GM19351 (cell line): ENCODE data around the gene MAP7.

Experiments used
- ATAC-seq: cut with Tn5 transposase; IDR thresholded peaks from one replicate; pipeline ENCODE4 v1.9.1; 2021; ENCODE audit warnings: mild to moderate bottlenecking, moderate library complexity; ENCODE audit not compliant: unreplicated experiment

The MAP7 gene

GRCh38 chr6:136344420-136344819, 205.8 kb downstream of the MAP7 start:
- ATAC-seq = no peak

DNA sequence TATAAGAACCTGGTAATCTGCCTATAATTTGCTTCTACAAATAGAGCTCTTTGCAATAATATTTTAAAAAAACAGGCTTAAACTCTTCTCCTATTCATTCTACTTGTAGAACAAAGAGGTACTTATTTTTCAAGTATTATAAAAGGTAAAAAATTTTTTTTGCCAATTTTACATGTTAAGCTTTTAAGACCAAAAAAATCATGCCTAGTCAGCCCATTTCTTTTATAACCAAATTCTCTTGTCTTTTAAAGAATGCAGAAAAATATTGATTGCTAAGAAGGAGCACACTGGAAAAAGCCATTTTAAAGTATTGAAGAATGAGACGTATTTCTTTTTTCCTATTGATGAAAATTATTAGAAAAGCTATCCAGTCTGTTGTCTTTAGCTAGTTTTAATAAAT, 206.5 kb downstream of the MAP7 start:
- ATAC-seq = no peak

DNA sequence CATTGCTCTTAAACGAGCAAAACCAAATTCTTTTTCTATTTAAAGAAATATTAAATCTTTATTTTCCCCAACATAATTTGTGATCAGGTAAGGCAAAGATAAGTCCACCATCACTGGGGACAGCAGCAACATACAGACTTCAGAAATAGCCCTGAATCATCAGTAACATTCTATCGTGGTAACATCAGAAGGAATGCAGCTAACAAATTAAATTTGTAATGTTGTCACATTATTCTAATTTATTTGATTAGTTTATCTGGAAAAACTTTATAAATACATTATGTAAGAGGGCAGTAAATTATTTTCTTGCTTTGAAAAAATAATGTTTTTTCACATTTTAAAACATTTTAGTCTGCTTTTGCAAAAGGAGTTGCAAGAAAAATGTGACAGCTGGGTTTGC, 206.9 kb downstream of the MAP7 start:
- ATAC-seq = no peak

GRCh38 chr6:136341967-136342366, 208.3 kb downstream of the MAP7 start:
- no peak for ATAC-seq

DNA sequence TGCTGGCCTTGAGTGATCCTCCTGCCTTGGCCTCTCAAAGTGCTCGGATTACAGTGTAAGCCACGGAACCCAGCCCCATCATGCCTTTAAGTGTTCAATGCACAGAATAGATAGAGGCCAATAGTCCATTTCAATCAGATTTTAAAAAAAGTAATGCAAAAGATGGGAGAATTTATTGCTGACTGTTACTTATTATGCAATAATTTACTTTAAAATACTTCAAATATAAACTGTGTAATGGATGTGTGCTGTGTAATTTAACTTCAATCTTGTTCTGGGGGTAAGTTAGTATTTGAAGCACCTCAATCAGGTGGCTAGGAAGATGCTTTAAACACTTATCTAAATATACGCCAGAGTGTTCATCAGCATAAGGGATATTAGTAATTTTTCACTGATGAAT, 208.9 kb downstream of the MAP7 start:
- ATAC-seq = no peak

DNA sequence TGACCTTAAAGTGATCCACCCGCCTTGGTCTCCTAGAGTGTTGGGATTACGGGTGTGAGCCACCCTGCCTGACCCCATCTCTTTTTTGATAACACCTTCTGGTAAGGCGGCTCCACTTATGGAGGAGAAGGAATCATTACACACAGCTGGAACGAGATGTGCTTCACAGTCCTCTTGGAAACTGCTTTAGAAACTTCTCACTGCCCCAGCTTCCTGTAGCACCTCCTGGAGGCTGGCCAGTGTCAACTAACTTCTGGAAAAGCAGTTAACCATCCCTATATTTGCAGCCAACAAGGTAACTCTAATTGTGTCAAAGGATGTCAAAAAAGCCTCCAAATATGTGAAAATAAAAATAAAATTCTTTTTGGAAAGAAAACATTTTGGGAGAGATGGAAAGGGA, 211.7 kb downstream of the MAP7 start:
- no peak for ATAC-seq

GRCh38 chr6:136337606-136338005, 212.6 kb downstream of the MAP7 start:
- no peak for ATAC-seq

- ATAC-seq = no peak
Measured at GRCh38 chr6:136337121-136337520, 213.1 kb downstream of the MAP7 start.

DNA sequence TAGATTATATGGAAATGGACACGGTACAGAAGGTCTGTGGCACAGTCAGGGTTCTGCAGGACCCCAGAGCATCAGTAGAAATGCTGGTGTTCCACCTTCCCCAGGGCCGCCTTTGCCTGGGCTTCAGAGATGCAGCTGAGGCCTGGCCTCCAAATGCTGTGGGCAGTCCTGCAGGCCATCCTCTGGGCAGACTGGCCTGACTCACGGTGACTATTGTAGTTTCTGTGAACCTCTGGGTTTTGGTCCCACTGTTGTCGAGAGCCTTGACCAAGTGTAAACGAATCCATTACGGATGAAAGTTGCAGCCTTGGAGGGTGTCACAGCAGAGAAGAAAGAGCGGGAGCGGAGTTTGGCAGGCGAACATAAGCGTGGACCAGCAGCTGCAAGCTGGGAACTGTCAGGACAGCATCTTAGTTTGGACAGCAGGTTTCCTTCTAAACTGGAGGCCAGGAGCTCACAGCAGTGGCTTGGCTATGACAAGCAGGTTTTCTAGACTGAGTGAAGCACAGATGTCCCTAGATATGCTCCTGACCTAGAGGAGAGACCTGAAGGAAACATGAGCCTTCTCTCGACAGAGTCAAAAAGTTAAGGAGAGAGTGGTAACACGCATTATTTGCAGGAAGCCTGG, 214.4 kb downstream of the MAP7 start:
- no peak for ATAC-seq

GRCh38 chr6:136334853-136335252, 215.4 kb downstream of the MAP7 start:
- ATAC-seq = no peak

DNA sequence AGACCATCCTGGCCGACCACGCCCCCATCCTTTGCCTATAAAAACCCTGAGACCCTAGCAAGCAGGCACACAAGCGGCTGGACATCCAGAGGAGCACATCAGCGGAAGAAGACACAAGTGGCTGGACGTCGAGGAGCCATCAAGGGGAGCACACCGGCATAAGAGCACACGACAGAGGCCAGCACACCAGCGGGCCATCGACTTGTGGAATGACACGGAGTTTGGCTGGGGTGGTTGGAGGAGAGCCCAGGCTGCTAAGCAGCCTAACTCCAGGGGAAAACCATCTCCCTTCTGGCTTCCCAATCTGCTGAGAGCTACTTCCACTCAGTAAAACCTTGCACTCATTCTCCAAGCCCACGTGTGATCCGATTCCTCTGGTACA, 215.8 kb downstream of the MAP7 start:
- no peak for ATAC-seq

- ATAC-seq = no peak
Measured at GRCh38 chr6:136333824-136334464, 216.3 kb downstream of the MAP7 start.

DNA sequence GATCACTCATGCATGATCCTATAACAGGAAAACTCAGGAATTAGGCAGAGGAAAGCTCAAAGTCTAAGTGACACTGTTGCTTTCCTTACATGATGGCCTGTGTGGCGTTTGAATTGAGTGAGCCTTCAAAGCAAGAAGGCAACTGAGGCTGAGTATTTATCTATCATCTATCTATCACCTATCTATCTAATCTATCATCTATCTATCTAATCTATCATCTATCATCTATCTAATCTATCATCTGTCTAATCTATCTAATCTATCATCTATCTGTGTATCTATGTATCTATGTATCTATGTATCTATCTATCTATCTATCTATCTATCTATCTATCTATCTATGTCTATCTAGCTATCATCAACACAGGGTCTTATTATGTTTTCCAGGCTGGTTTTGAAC, 218.8 kb downstream of the MAP7 start:
- no peak for ATAC-seq

DNA sequence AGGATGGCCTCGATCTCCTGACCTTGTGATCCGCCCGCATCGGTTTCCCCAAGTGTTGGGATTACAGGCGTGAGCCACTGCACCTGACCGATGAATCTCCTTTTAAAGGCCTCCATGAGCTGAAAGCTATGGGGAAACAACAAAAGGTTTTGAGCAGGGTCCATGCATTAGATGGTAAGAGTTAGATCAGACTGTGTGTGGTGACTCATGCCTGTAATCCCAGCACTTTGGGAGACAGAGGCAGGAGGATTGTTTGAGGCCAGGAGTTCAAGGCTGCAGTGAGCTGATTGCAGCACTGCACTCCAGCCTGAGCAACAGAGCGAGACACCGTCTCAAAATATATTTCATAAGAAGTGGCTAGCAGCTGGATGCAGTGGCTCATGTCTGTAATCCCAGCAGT, 219.6 kb downstream of the MAP7 start:
- ATAC-seq = no peak

GRCh38 chr6:136326038-136326553, 224.1 kb downstream of the MAP7 start:
- no peak for ATAC-seq

GRCh38 chr6:136324686-136325380, 225.4 kb downstream of the MAP7 start:
- ATAC-seq = no peak

DNA sequence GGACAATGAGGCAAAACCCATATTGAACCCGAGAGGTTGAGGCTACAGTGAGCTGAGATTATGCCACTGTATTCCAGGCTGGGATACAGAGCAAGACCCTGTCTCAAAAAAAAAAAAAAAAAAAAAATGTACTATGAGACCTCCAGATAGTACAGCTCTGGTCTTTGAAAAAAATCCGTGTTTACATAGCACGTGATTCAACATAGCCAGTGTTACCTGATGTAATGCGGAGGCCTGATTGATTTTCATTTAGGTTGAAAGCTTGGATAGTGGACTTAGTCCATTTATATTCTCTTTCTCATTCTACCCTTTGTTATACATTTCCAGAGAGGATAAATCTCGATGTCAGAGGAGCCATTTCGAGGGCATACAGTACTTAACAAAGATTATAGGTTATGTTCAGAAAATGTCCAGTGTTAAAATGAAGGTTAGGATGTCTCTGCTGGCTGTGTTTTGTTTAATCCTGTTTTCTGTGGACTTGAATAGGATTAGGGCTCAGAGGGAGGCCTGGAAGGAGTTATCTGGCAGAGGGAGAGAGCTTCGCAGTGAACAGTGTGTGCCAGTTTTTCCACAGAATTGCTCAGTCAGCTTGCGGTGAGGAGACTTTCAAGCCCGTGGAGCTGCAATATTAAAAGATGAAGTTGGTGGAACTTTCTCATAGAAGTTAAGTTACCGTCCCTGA, 226.7 kb downstream of the MAP7 start:
- ATAC-seq = no peak

GRCh38 chr6:136319732-136320131, 230.5 kb downstream of the MAP7 start:
- ATAC-seq = no peak

DNA sequence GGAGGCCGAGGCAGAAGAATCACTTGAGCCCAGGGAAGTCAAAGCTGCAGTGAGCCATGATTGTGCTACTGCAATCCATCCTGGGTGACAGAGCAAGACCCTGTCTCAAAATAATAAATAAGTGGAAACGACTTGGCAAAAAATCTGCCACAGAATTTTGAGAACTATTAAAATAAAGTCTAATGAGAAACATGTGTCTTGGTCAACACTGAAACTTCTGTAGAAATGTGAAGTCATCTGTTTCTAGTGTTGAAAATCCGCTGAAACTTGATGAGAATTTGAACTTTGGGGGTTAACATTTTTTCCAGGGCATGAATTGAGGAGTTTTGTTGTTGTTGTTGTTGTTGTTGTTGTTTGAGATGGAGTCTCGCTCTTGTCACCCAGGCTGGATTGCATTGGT, 231.5 kb downstream of the MAP7 start:
- no peak for ATAC-seq

DNA sequence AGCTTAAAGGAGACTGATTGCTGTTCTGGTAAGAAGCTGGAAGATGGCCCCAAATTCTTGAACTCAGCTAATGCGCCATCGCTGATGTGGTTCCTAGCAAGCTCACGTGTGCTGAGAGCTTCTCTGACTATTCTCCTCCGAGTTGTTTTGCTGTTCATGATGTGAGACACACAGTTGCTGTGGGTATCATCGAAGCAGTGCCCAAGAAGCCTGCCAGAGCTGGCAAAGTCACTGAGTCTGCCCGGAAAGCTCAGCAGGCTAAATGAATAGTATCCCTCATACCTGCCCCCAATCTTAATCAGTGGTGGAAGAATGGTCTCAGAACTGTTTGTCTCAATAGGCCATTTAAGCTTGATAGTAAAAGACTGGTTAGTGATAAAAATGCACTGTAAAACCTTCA, 232.3 kb downstream of the MAP7 start:
- ATAC-seq = no peak

GRCh38 chr6:136317021-136317694, 233.1 kb downstream of the MAP7 start:
- peak; percentile 79 for ATAC-seq
